NB4 (cell line): ENCODE data around the gene RPL10L.

Experiments used
- MYC ChIP-seq: IDR thresholded peaks from 2 replicates; pipeline ENCODE4 v1.6.1; 2011; ENCODE audit warnings: low read depth, low read length
- POLR2A ChIP-seq: IDR thresholded peaks from 2 replicates; pipeline ENCODE4 v1.6.1; 2011; ENCODE audit warnings: mild to moderate bottlenecking; ENCODE audit not compliant: insufficient read length; ENCODE audit errors: extremely low read depth
- TF ChIP-seq, protein P1 (sequence below): IDR thresholded peaks from one replicate; pipeline ENCODE4 v1.5.1; 2012; ENCODE audit warnings: low read depth, low read length
- TF ChIP-seq, protein P2 (sequence below): IDR thresholded peaks from 2 replicates; pipeline ENCODE4 v1.6.1; 2011; ENCODE audit warnings: low read depth, low read length

DNA sequence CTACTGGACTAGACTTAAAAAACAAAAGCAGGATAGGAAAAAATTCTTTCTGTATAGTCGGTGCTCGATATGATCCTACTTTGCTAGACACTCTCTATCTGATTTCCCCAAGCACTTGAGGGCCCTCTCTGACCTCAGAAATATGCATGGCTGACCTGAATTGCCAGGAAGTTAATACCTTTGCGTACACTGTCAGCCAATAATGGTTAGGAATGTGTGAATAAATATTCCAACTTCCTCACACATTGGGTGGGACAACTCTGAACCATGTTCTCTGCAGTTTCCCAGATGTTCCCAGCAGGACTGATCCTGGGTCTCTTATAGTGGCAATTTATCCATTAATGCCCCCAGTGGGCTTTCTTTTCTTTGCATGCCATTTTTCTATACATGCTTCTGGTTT lies 20.5 kb upstream of the RPL10L start:
- TF ChIP-seq, protein P1, sequence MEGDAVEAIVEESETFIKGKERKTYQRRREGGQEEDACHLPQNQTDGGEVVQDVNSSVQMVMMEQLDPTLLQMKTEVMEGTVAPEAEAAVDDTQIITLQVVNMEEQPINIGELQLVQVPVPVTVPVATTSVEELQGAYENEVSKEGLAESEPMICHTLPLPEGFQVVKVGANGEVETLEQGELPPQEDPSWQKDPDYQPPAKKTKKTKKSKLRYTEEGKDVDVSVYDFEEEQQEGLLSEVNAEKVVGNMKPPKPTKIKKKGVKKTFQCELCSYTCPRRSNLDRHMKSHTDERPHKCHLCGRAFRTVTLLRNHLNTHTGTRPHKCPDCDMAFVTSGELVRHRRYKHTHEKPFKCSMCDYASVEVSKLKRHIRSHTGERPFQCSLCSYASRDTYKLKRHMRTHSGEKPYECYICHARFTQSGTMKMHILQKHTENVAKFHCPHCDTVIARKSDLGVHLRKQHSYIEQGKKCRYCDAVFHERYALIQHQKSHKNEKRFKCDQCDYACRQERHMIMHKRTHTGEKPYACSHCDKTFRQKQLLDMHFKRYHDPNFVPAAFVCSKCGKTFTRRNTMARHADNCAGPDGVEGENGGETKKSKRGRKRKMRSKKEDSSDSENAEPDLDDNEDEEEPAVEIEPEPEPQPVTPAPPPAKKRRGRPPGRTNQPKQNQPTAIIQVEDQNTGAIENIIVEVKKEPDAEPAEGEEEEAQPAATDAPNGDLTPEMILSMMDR, result no peak
- no peak for TF ChIP-seq POLR2A
- TF ChIP-seq, protein P2, sequence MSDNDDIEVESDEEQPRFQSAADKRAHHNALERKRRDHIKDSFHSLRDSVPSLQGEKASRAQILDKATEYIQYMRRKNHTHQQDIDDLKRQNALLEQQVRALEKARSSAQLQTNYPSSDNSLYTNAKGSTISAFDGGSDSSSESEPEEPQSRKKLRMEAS, result no peak
- TF ChIP-seq MYC, result no peak
